ENCODE data around the gene SCMH1.

The SCMH1 gene

GRCh38 chr1:41017141-41018017, 224.7 kb downstream of the SCMH1 start:
- no peak for DNase-seq (ENCODE audit: low read depth)
- no peak overlapping the region for H3K4me3 ChIP-seq (ENCODE audit: low read length)
- TF ChIP-seq CTCF (conservative IDR thresholded peaks at IDR 0.05; ENCODE audit: low read length): no peak

GRCh38 chr1:41015897-41016470, 226.1 kb downstream of the SCMH1 start:
- DNase-seq (ENCODE audit: low read depth): no peak
- no peak for TF ChIP-seq CTCF (conservative IDR thresholded peaks at IDR 0.05; ENCODE audit: low read length)
- H3K4me3 ChIP-seq (ENCODE audit: low read length): no peak overlapping the region

GRCh38 chr1:41015281-41015896, 226.7 kb downstream of the SCMH1 start:
- no peak overlapping the region for H3K4me3 ChIP-seq (ENCODE audit: low read length)
- no peak for DNase-seq (ENCODE audit: low read depth)
- no peak for TF ChIP-seq CTCF (conservative IDR thresholded peaks at IDR 0.05; ENCODE audit: low read length)

DNA sequence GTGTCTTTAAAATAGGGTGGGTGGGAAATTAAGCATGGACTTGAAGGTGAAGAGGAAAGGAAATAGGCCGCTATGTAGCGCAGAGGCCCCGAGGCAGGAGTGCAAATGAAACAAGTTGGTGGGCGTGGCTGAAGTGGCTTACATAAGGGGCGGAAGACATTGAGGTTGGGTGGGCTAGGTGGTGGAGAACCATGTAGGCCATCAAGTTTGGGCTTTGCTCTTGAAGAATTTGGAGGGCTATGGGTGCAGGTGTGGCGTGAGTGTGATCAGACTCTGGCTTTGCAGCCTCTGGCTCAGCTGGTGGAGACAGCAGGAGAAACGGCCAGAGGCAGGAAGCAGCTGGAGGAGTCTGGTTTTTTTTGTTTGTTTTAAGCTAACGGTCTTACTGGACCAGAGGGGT, 227.2 kb downstream of the SCMH1 start:
- no peak overlapping the region for H3K4me3 ChIP-seq (ENCODE audit: low read length)
- no peak for TF ChIP-seq CTCF (conservative IDR thresholded peaks at IDR 0.05; ENCODE audit: low read length)

GRCh38 chr1:41013796-41014195, 228.3 kb downstream of the SCMH1 start:
- H3K4me3 ChIP-seq (ENCODE audit: low read length): no peak overlapping the region
- DNase-seq (ENCODE audit: low read depth): no peak
- TF ChIP-seq CTCF (conservative IDR thresholded peaks at IDR 0.05; ENCODE audit: low read length): no peak

More for the DNA sequence above, 227.2 kb downstream of the SCMH1 start:
- DNase-seq (ENCODE audit: low read depth): no peak

GRCh38 chr1:41013024-41013423, 229.1 kb downstream of the SCMH1 start:
- no peak for TF ChIP-seq CTCF (conservative IDR thresholded peaks at IDR 0.05; ENCODE audit: low read length)
- no peak for DNase-seq (ENCODE audit: low read depth)
- no peak overlapping the region for H3K4me3 ChIP-seq (ENCODE audit: low read length)

All from AG10803 (cell line).